GM19452 (cell line): ENCODE data around the gene TEF.
"Not testable (repeated sequence)": the region's sequence is repeated elsewhere in the genome, so short reads cannot be mapped to it uniquely, and the experiment has no call there.

Experiments used
- ATAC-seq: cut with Tn5 transposase; IDR thresholded peaks from one replicate; pipeline ENCODE4 v1.9.1; 2021; ENCODE audit not compliant: unreplicated experiment

Gene TEF

DNA sequence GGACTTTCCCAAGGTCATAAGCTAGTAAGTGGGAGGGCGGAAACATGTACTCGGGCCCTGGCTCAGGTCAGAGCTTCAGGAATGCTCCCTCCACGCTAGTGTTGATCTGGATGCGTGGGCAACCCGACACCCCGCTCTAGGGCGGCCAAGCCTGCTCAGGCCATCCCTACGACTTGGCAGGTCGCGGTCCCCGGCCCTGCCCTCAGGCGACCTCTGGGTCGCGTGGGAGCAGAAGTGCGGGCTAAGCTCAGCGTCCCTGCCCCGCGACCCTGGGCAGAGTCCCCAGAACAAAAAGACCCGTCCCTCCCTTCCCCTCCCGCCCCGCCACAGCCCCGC lies 781 bp upstream of the TEF start:
- ATAC-seq, result no peak

DNA sequence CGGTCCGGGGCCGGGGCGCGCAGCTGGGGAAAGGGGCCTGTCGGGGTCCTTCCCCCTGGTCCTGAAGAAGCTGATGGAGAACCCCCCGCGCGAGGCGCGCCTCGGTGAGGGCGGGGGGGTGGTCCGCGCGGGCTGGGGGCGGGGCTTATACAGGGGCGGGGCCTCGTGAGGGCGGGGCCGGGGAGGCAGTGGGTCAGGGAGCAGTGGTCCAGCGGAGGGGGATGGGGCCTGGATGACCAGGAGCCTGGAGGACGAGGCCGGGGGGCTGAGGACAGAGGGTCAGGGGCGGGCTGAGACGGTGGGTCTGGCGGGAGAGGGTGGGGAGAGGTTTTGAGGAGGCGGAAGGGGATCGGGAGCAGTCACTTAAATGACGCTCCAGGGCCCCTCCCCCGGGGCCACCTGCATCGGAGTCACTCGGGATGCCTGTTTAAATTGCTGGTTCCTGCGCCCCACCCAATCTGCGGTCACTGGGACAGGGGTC lies 396 bp downstream of the TEF start:
- ATAC-seq, result peak; percentile 14

- no peak for ATAC-seq
Observed at GRCh38 chr22:41382610-41383009, 868 bp downstream of the TEF start.

- ATAC-seq, result no peak
Observed at GRCh38 chr22:41383085-41383484, 1.3 kb downstream of the TEF start.

- no peak for ATAC-seq
Observed at GRCh38 chr22:41384128-41384527, 2.4 kb downstream of the TEF start.

DNA sequence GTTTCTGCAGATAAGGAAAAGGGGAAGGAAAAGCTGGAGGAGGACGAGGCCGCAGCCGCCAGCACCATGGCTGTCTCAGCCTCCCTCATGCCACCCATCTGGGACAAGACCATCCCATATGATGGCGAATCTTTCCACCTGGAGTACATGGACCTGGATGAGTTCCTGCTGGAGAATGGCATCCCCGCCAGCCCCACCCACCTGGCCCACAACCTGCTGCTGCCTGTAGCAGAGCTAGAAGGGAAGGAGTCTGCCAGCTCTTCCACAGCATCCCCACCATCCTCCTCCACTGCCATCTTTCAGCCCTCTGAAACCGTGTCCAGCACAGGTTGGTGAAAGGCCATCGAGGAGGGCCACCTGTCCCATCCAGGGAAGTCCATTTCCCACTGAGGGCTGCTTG lies 5.6 kb downstream of the TEF start:
- no peak for ATAC-seq

GRCh38 chr22:41394012-41394356 lies 12.2 kb downstream of the TEF start:
- ATAC-seq, result no peak

GRCh38 chr22:41395531-41396240 lies 13.9 kb downstream of the TEF start:
- ATAC-seq, result no peak

GRCh38 chr22:41397143-41397811 lies 15.5 kb downstream of the TEF start:
- no peak for ATAC-seq

- ATAC-seq, result no peak
Observed at GRCh38 chr22:41398921-41399320, 17.2 kb downstream of the TEF start.

GRCh38 chr22:41401781-41402648 lies 20.3 kb downstream of the TEF start:
- no peak for ATAC-seq

- not testable (repeated sequence) for ATAC-seq
Observed at GRCh38 chr22:41402851-41403250, 21.1 kb downstream of the TEF start.

DNA sequence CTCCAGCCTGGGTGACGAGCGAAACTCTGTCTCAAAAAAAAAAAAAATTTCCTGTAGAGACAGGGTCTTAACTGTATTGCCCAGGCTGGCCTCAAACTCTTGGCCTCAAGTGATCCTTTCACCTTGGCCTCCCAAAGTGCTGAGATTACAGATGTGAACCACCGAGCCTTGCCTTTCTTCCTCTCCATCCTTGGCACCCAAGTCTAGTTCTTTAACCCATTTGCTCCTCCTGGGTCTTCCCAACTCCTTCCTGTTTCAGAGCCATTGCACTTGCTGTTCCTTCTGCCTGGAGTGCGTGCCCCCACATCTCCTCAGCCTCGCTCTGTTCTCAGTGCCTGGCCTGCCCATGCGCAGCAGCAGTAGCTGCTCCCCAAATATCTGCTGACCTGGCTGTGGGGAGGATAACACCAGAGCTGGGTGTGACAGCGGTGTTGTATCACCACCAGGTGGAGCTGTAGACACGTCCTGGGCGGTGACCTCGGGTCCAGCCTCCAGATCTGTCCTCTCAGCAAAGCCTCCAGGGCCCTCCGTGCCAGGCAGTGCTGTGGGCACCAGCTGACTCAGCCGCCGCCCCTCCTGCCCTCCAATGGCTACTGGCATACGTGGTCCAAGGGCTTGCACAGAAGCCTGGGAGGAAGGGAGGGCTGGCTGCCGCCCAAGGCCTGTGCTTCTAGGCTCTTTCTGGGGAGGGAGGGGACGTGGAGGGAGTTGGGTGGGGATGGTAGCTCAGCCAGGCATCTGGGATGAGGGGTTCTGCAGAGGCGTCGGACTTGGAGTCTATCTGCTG lies 22.0 kb downstream of the TEF start:
- peak; percentile 86 for ATAC-seq

- no peak for ATAC-seq
Observed at GRCh38 chr22:41405588-41405987, 23.8 kb downstream of the TEF start.

DNA sequence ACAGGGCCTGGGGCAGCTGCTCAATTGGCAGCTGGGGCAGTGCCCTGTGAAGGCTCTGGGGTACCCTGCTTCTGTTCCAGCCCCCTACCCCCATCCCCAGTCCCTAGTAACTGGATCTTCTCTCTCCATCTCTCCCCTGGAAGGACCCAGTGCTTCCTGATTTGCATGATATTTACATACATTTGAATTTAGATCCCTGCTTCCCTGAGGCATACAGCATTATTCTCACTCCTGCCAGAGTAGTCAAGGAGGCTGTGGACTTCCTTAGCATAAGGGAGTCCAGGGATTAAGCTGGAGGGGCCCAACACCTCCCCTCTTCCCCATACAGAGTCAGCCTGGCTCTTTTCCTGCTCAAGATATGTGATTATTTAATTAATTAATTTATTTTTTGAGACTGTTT lies 24.7 kb downstream of the TEF start:
- ATAC-seq, result no peak

DNA sequence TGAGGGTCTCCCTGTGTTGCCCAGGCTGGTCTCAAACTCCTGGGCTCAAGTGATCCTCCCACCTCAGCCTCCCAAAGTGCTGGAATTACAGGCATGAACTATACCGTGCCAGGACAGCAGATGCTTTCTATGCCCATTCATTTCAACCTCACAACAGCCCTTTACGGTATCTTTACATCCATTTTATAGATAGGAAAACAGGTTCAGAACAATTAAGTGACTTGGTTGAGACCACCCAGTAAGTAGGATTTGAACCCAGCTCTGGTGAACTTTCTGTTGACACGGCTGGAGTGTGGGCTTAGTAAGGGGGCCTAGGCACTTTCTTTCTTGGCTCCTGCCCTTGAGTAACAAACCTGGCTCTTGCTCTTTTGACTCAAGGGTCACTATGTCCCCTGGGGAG lies 25.7 kb downstream of the TEF start:
- no peak for ATAC-seq

DNA sequence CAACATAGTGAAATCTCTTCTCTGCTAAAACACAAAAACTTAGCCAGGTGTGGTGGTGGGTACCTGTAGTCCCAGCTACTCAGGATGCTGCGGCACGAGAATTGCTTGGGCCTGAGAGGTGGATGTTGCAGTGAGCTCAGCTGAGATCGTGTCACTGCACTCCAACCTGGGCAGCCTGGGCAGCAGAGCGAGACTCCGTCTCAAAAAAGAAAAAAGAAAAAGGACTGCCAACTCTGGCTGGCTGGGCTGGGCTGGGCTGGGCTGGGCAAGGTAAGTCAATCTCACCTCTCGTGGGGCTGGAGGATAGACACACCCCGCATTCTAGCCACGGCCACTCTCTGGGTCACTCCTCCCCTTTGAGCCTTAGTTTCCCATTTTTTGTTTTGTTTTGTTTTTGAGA lies 26.9 kb downstream of the TEF start:
- no peak for ATAC-seq

- no peak for ATAC-seq
Observed at GRCh38 chr22:41410311-41410751, 28.6 kb downstream of the TEF start.

DNA sequence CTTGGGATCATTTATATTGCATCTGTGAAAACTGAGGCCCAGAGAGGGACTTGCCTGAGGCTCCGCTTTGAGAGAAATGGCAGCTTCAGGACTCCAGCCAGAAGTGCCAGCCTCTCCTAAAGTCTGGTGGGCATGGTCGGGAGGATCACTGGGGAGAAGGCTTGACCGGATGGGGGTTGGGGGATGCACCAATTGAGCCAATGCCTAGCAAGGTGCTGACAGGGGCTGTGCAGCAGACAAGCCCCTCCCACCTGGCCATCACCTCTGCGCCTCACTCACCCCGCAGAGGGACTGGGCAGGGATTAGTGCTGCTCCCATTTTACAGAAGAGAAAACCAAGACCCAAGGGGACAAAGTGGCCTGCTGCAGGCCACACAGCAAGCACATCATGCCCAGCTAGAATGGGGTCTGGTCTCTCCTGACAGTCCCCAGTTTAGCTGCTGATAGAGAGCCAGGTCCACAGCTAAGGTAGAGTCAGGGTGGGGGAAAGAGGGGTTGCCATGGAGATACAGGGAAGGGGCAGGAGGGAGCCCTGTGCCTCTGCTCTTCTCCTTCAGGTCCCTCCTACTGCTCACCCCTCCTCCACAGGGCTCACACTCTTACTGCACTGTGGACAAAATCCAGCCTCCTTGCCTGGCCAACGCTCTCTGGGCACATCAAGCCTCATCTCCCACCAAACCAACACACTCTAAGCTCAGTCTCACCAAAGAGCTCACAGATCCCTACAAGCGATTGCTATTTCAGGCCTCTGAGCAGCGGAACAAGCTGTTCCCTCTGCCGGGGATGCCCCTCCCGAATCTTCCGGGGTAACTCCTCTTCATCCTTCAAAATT lies 29.5 kb downstream of the TEF start:
- ATAC-seq, result no peak

GRCh38 chr22:41415554-41415953 lies 33.8 kb downstream of the TEF start:
- no peak for ATAC-seq
